PC-3 (cell line): ENCODE data around the gene KRTAP6-2.

Experiments used
- CTCF ChIP-seq: fragments of 300-600 bp; sonication (generic); conservative IDR thresholded peaks from 2 replicates; pipeline ENCODE4 v1.5.1; 2017; ENCODE audit warnings: antibody characterized with exemption, low read depth, mild to moderate bottlenecking, low read length
- EZH2phosphoT487 ChIP-seq: fragments of 300-600 bp; sonication (generic); IDR thresholded peaks from 2 replicates; pipeline ENCODE4 v1.6.1; 2018; ENCODE audit warnings: mild to moderate bottlenecking, antibody characterized with exemption, low read length, borderline replicate concordance

GRCh38 chr21:30628109-30628508 lies 29.4 kb upstream of the KRTAP6-2 start:
- no peak for TF ChIP-seq CTCF
- no peak for TF ChIP-seq EZH2phosphoT487
